ENCODE results near the gene FAM161B. TPM values are rescaled to one million over a fixed set of nuclear protein-coding genes. Genes with fewer than 3 reads are reported as not detected.
"Not testable (repeated sequence)": the region's sequence is repeated elsewhere in the genome, so short reads cannot be mapped to it uniquely, and the experiment has no call there.

FAM161B gene
- total and polyA plus RNA-seq, 9 donors: 8.3 to 21.4 (median 13.7) TPM

- no peak overlapping the region for H3K27ac ChIP-seq
- H3K27me3 ChIP-seq: no peaks in the 10 kb centered on the region
- no peaks in the 10 kb centered on the region for H3K4me1 ChIP-seq (ENCODE audit: insufficient read depth)
- intact Hi-C loops (cut with DNase I): no loop called here
- WGBS, 3 donors: 20 to 57% (median 36%) methylated on average over 1 of the region's 1 CpG
- DNase-seq: no peak
- H3K9me3 ChIP-seq: no peaks in the 10 kb centered on the region
- no peak overlapping the region for H3K4me3 ChIP-seq
- TF ChIP-seq EP300 (IDR thresholded peaks at IDR 0.05) (no peak), CTCF (IDR thresholded peaks at IDR 0.05) (no peak), POLR2A (IDR thresholded peaks at IDR 0.05) (no peak)
- H3K36me3 ChIP-seq: no peaks in the 10 kb centered on the region
These were observed 53.4 kb downstream of the FAM161B start for GRCh38 chr14:73896521-73896920.

DNA sequence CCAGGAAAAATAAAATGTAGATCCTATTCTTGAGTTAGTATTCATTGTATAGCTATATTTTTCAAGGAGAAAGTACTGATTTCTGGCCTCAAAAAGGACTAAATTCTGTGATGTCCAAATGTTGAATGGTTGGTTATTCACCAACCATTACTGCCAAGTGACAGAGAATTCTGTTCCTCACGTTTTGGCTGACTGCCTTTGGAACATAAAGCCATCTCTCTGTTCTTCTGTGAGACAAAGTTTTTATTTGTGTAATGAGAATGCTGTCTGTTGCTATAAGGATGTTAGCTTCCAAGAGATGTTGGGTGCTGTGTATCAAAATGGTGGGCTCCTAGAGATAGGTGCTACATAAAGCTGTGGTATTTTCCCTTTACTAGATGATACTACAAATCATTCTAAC lies 54.0 kb downstream of the FAM161B start:
- intact Hi-C loops (cut with DNase I): no loop called here
- WGBS, 3 donors: 63 to 76% (median 67%) methylated on average over 1 of the region's 1 CpG
- no peak for TF ChIP-seq POLR2A (IDR thresholded peaks at IDR 0.05)
- TF ChIP-seq EP300 (IDR thresholded peaks at IDR 0.05): no peak
- TF ChIP-seq CTCF (IDR thresholded peaks at IDR 0.05): no peak

GRCh38 chr14:73894180-73894687 lies 55.7 kb downstream of the FAM161B start:
- H3K4me1 ChIP-seq (ENCODE audit: insufficient read depth); H3K9me3 ChIP-seq; H3K27ac ChIP-seq; DNase-seq; H3K36me3 ChIP-seq; H3K4me3 ChIP-seq; H3K27me3 ChIP-seq; intact Hi-C loops (cut with DNase I): not testable (repeated sequence)
- 88 to 92% (median 90%) methylated on average over 6 of the region's 6 CpGs for WGBS, 3 donors

More for the DNA sequence above, 54.0 kb downstream of the FAM161B start:
- DNase-seq: no peak
- Histone ChIP-seq H3K27me3 (no peaks in the 10 kb centered on the region), H3K36me3 (no peaks in the 10 kb centered on the region), H3K27ac (no peak overlapping the region), H3K4me3 (no peak overlapping the region), H3K4me1 (ENCODE audit: insufficient read depth) (no peaks in the 10 kb centered on the region), H3K9me3 (no peaks in the 10 kb centered on the region)

DNA sequence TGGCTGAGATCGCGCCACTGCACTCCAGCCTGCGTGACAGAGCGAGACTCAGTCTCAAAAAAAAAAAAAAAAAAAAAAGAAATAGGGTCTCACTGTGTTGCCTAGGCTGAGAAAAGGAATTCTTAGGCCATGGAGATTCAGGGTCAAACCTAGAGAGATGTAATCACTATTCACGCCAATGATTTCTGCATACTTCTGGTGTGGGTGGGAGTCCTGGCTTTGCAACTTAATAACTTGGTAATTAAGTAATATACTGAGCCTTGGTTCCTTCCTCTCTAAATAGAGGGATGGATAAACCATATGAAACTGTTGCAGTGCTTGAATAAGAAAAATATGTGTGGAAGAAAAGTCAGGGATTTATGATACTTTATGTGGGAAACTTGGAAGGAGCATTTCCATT lies 60.5 kb downstream of the FAM161B start:
- H3K9me3 ChIP-seq: no peaks in the 10 kb centered on the region
- DNase-seq: no peak
- H3K4me1 ChIP-seq (ENCODE audit: insufficient read depth): peaks cover 3% of the 10 kb centered on the region
- no peaks in the 10 kb centered on the region for H3K27me3 ChIP-seq
- H3K36me3 ChIP-seq: no peaks in the 10 kb centered on the region
- intact Hi-C loops (cut with DNase I): loop anchor here in 1 of 4 donors (10.0 kb wide), 1 partner anchor 125 kb away; the partner anchor contains the start of genes BBOF1 and ENTPD5
- TF ChIP-seq EP300 (IDR thresholded peaks at IDR 0.05) (no peak), CTCF (IDR thresholded peaks at IDR 0.05) (no peak), POLR2A (IDR thresholded peaks at IDR 0.05) (no peak)
- H3K27ac ChIP-seq: no peak overlapping the region
- H3K4me3 ChIP-seq: no peak overlapping the region
- 72 to 84% (median 75%) methylated on average over 5 of the region's 5 CpGs for WGBS, 3 donors

DNA sequence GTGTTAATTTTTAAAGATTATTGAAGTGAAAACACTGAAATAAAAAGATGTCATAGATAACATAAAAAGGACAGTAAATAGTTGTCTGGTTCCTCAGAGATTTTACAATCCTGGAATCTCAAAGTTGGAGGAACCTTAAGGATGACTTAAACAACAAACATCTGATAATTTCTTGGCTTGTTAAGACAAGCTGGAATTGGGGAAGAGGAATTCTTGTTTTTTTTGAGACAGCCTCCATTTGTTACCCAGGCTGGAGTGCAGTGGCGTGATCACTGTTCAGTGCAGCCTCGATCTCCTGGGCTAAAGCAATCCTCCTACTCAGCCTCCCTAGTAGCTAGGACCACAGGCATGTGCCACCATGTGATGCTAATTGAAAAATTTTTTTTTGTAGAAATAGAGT lies 60.9 kb downstream of the FAM161B start:
- Histone ChIP-seq H3K4me3 (no peak overlapping the region), H3K9me3 (no peaks in the 10 kb centered on the region), H3K4me1 (ENCODE audit: insufficient read depth) (peaks cover 3% of the 10 kb centered on the region), H3K27ac (no peak overlapping the region), H3K27me3 (no peaks in the 10 kb centered on the region), H3K36me3 (no peaks in the 10 kb centered on the region)
- TF ChIP-seq EP300 (IDR thresholded peaks at IDR 0.05): no peak
- TF ChIP-seq CTCF (IDR thresholded peaks at IDR 0.05): no peak
- TF ChIP-seq POLR2A (IDR thresholded peaks at IDR 0.05): no peak
- no peak for DNase-seq
- intact Hi-C loops (cut with DNase I): loop anchor here in 1 of 4 donors (10.0 kb wide), 1 partner anchor 126 kb away; the partner anchor contains the start of genes BBOF1 and ENTPD5
- 48 to 57% (median 51%) methylated on average over 2 of the region's 2 CpGs for whole genome bisulfite sequencing, 3 donors
